ENCODE measurements around the gene NT5DC1.
"Not testable (repeated sequence)": the region's sequence is repeated elsewhere in the genome, so short reads cannot be mapped to it uniquely, and the experiment has no call there.

NT5DC1 gene

DNA sequence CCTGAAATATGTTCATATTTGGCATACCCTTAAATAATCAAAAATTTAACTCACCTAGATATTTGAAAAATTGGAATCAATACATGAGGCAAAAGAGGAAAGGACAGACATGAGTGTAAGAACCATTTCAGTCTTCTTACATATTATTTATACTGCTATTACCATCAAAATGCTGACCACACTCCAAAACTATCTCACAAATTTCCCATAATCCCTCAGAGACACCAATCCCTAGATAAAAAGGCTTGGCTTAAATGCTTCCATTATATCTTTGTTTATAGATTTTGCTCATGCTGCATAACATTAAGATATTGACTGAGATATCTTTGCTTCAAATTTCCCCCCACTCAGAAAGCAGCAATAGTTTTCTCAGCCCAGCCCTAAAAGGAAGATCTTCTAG lies 11.7 kb upstream of the NT5DC1 start:
- no peak for DNase-seq (ENCODE audit: extremely low read depth in 1 of 2, low read depth in 1 of 2)

DNA sequence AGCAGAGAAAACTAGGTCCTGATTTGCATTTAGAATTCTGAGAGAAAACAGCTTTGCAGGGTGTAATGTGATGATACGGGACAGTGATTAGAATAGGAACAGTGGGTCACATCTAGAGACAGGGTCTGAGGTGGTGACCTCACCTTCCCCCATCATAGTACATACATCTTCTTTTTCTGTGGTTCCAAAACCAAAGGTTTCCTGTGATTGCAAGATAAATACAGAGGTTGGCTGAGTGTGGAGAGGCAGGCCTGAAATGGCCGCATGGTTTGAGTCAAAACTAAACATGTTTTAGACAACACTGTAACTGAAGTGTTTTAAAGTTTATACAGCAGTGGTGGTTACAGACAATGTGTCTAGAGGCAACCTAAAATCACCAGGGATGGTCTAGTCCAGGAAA lies 10.4 kb upstream of the NT5DC1 start:
- DNase-seq (ENCODE audit: extremely low read depth in 1 of 2, low read depth in 1 of 2) = no peak

DNA sequence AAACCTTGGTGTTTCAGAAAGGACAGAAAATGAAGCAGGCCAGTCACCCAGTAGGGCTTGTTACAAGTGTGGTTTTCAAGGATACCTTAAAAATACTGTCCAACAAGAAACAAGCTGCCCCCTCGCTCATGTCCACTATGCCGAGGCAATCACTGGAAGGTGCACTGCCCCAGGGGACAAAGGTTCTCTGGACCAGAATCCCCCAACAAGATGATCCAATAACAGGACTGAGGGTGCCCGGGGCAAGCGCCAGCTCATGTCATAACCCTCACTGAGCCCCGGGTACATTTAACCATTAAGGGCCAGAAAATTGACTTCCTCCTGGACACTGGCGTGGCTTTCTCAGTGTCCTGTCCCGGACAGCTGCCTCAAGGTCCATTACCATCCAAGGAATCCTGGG lies 6.6 kb upstream of the NT5DC1 start:
- no peak for DNase-seq (ENCODE audit: extremely low read depth in 1 of 2, low read depth in 1 of 2)

DNA sequence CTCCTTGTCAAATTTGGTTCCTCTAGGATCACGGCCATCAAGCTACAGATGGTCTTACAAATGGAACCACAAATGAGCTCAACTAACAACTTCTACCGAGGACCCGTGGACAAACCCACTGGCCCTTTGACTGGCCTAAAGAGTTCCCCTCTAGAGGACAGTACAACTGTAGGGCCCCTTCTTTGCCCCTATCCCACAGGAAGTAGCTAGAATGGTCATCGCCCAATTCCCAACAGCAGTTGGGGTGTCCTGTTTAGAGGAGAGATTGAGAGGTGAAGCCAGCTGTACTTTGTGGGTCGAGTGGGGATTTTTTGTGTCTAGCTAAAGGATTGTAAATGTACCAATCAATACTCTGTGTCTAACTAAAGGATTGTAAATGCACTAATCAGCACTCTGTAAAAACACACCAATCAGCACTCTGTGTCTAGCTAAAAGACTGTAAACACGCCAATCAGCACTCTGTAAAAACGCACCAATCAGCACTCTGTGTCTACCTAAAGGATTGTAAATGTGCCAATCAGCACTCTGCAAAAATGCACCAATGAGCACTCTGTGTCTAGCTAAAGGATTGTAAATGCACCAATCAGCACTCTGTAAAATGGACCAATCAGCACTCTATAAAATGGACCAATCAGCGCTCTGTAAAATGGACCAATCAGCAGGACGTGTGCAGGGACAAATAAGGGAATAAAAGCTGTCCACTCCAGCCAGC lies 4.4 kb upstream of the NT5DC1 start:
- not testable (repeated sequence) for DNase-seq (ENCODE audit: extremely low read depth in 1 of 2, low read depth in 1 of 2)

DNA sequence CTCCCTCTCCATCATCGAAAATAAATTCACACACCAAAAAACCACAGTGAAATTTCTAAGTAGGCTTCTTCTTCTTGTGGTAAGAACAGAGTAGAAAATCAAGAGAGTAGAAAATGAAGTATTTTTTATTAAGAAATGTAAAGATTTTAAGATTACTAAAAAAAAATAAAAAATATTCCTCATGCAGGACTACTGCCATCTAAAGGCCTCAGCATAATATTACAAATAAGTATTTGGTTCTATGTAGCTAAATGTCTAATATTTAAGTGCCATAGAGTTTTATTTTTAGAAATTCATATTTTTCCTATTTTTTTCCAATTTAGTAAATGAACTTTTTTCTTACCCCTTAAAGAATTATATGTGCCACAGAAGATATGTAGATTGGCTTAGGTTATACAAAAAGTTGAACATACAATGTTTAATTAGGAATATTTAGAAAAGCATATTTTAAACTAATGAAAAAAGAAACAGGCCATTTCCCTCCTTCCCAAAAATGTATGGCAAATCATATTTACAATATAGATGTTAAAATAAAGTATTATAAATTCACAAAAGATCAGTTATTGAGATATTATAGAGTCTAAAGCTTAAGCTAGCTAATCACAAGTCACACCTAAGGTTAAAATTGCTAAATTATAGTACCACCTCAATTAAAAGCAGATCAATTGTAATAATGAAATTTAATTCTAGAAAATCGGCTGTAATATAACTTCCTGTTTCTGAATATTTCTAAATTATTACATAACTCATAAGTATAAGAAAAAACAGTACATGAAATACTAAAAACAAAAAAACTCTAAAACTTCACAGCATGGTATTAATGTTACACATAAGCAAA lies 3.5 kb upstream of the NT5DC1 start:
- DNase-seq (ENCODE audit: extremely low read depth in 1 of 2, low read depth in 1 of 2) = no peak

DNA sequence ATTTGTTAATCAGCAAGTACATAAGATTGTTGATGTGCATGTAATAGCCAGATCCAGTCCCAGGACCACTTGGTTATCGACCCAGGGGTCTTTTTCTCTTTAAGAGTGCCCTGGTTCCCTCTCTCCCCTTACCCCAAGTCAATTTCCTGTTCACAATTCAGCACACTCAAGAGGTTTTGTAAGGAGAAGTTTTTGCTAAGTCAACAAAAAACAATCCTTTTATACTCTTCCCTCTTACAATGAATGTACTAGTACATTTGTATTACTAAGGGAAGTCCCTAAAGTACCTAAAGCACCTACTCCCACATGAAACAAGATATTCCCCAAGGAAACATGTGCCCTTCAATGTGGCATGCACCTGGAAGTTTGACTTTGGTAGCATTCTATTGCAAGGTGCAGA lies 1.6 kb upstream of the NT5DC1 start:
- no peak for DNase-seq (ENCODE audit: extremely low read depth in 1 of 2, low read depth in 1 of 2)

DNA sequence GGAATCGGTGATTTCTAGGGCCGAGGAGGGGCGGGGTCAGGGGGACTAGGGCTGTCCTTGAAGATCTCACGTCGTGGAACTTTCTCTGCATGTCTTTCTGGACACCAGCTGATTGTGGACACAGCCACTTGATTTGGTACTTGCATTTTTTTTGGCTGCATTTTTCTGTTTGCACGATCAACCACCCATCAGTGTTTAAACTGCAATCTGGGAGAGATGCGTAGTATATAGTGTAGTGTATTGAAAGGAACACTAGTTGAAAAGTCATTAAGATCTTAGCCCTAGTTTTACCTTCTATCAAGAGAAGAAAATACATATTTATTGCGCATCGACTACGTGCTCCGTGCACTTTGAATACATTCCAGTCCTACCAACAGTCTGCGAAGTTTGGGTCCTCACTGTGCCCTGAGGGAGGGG lies 657 bp downstream of the NT5DC1 start:
- DNase-seq (ENCODE audit: extremely low read depth in 1 of 2, low read depth in 1 of 2) = no peak

DNA sequence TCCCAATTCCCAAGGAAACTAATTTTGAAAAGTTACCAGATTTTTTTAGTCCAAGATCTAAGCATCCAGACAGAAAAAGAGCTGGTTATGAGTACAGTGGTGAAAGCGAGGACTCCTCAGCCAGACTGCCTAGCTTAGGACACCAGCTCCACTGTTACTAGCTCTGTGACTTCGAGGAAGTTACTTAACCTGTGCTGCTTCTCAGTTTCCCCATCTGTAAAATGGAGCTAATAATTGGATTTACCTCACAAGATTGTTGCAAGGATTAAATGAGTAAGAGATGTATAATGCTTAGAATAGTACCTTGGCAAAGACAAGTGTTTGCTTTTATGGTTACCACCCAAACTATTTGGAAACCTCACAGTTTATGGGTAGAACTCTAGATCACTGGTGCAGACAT lies 1.1 kb downstream of the NT5DC1 start:
- no peak for DNase-seq (ENCODE audit: extremely low read depth in 1 of 2, low read depth in 1 of 2)

DNA sequence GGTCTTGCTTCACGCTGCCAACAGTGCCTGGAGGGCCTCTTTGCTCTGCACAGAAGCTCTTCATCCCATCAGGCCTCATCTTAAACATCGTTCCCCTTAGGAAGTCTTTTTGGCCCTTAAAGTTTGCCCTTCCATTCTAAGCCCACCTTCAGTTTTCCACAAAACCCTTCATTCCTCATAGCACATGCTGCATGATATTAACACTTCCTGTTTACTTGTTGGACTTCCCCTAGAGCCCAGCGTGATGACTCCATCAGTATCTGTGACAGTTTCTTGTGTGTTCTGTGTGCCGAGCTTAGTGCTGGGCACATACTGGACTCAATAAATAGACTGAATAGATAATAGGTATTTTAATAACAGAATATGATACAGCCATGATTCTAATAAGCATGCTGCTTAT lies 2.2 kb downstream of the NT5DC1 start:
- DNase-seq (ENCODE audit: extremely low read depth in 1 of 2, low read depth in 1 of 2) = no peak

DNA sequence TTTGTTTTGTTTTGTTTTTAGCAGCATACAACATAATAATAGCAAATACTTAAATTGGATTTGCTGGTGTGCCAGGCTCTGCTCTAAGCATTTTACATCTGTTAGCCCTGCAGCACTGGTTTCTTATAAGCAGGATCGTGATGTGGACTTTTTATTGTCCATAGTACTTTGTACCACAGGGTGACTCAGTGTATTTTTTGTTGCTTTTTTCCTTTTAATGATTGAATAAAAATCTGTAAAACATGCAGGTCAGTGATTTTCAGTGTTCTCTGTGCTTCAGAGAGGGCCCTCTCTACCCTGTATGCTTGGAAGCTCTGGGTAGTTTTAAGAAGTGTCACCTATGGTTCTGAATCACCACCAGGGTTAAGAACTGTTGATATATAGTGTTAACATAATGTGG lies 4.0 kb downstream of the NT5DC1 start:
- DNase-seq (ENCODE audit: extremely low read depth in 1 of 2, low read depth in 1 of 2) = no peak

DNA sequence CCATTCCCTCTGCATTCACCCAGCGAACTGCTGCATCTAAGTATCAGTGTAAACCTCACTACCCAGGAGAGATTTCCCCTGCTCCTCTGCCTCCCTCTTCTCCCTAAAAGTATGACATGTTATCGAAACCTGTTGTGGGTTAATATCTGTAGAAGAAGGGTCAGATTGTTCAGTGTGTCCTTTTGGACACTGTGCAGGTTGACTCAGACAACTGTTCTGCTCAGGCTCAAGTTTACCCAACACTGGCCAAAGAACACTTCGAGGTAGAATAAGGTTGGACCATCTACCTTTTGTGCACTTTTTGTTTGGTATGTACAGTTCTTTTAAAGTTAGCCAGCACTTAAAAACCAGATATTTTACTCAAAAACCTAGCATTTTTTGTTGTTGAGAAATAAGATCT lies 4.6 kb downstream of the NT5DC1 start:
- no peak for DNase-seq (ENCODE audit: extremely low read depth in 1 of 2, low read depth in 1 of 2)

DNA sequence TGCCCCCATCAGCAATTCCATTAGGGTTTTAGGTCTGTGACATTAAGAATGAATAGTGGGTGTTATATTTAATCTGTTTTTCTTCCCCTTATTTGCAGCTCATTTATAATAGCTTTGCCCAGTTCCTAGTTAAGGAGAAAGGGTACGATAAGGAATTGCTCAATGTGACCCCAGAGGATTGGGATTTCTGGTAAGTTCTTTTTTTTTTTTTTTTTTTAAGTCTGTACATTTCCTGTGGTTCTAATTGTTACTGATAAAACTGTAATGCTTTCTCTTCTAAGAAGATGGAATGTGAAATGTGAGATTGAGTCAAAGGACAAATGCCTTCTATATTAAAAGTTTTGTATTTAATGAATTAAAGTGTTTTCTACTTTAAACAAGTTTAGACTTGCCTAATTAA lies 5.5 kb downstream of the NT5DC1 start:
- no peak for DNase-seq (ENCODE audit: extremely low read depth in 1 of 2, low read depth in 1 of 2)

DNA sequence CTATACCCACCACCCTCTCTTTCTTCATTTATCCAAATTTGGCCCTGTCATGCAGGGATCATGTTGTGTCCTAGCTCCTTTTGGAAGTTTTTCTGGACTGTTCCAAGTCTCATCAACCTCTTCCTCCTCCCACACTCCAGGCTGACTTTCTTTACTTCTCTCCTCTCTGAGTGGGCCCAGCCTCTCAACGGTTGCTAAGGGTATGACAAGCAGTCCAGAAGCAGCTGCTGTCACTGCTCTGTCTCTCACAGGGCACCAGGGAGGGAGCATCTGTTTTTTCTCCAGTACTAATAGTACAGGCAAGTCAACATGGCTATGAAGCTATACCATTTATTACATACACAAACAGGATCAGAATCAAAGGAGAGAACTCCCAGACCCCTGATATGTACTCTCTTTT lies 8.2 kb downstream of the NT5DC1 start:
- DNase-seq (ENCODE audit: extremely low read depth in 1 of 2, low read depth in 1 of 2) = no peak

DNA sequence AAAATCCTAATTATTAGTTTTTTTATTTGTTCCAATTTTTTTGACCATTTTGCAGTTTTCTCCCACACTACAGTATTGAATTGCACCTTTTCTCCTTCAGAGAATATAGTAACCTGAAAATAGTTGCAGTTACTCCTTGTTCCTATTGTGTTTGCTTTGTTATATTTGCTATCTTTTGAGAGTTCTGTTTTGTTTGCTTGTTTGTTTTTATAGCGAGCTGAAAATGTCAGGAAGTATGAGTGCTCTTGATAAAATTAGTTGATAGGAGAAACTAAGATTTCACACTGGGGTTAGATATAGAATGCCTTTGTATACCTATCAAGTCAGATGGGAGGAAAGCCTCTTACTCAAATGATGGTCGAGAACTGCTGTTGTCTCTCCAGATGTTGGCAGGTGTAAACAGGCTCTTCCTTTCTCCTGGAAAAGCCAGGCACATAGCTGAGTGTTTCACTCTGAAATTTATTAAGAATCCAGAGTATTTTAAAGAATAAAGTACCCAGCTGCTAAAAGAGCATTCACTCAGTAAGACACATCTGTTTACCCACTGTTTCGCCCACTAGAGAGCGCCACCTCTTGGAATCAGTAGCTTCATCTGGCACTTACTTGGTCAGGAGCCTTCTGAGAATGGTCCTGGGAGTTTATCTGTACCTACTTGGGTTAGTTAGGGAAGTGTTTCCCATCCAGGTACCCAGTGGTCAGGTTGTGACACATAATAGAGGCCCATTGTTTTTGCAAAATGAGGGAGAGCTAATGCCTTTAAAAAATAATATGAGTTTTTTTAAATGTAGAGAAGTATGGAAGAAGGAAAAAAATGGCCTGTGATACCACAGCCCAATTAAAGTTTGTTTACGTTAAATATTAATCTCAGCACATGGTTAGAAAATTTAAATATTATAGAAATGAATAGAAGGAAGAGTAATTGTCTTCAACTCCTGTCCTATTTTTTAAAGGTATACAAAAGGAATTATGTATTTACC lies 11.2 kb downstream of the NT5DC1 start:
- DNase-seq (ENCODE audit: extremely low read depth in 1 of 2, low read depth in 1 of 2) = peak in 1 of 2 donors; percentile 14

DNA sequence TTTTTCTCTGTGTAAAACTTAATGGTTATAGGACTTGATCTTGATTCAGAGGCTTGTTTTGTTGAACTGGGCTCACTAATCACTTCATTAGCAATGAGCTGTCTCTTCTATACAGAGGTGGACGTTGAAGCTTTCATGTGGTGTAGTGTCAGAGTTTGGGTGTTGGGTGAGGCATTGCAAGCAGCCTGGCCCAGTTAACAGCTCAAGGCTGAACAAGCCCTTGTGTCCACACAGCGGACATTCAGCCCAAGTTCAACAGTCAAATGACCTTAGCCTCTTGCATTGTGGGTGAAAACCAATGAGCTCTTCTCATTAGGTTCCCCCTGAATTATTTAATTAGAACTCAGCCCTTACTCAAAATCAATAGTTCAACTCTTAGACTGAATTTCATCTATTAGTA lies 12.7 kb downstream of the NT5DC1 start:
- DNase-seq (ENCODE audit: extremely low read depth in 1 of 2, low read depth in 1 of 2) = no peak

DNA sequence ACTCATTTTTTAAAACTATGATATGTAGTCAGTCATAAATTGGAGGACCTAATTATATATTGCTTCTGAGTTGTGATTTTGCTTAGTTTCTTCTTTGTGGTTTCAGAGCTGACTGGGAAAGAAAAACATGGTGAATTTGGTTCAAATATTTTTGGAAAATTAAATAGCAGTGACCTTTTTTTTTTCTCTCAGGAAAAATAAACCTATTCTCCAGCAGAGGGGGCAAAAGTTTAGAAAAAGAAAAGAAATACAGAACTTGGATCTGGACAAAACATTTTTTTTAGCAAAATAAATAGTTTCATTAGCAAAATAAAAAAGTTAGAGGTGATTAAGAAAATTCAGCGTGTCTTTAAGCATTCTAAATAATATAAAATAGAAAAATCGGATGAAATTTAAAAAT lies 15.1 kb downstream of the NT5DC1 start:
- no peak for DNase-seq (ENCODE audit: extremely low read depth in 1 of 2, low read depth in 1 of 2)

DNA sequence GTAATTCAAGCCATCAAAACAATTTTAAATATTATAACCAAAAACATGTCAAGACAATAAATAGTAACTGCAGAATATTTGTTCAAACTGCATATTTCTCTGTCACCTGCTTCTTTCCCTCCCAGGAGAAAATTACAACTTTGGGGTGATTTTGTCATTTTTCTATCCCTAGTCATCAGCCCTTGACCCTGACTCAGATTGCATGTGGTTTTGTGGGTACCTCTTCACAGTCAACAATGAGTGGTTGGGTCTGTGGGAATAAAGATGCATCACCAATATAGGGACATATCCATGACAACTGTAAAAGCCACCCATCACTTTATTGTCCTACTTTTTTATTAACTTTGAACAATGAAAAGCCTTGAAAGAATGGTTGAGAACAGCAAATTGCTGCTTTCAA lies 18.0 kb downstream of the NT5DC1 start:
- no peak for DNase-seq (ENCODE audit: extremely low read depth in 1 of 2, low read depth in 1 of 2)

DNA sequence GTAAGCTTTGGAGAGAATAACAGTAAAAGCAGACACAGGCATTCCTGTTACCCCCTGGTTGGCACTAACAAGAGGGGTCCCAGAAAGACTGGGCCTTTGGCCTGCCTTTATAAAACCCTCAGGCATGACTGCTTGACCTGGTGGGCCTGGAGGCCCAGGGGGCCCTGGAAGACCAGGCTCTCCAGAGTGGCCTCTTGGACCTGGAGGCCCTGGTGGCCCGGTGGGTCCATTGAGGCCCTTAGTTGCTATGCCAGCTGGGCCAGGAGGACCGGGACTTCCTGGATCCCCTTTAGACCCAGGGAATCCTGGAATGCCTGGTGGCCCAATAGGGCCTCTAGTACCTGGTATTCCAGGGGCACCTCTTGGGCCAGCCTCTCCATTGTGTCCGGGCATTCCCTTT lies 19.8 kb downstream of the NT5DC1 start:
- DNase-seq (ENCODE audit: extremely low read depth in 1 of 2, low read depth in 1 of 2) = no peak

DNA sequence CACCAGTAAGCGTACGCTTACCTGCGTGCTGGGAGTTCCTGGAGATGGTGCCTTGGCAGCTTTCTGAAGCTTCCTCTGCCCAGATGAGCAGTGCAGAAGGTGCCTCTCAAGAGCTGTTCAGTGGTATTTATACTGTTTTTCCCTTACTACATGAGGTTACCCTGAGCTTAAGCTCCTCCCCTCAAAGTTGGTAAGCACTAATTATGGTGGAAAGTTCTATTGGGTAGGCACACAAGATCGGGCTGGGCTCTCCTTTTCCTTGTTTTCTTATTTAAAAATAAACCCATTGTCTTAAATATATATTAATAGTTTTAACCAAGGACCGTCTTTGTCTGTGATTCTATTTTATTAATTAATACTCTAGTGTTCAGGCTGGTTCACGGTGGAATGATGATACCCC lies 25.4 kb downstream of the NT5DC1 start, which contains the start of gene COL10A1:
Gene COL10A1 (minus strand): TSS at position 101 of the 400 bp plus-strand sequence. CDS start 640 bp downstream, outside the sequence.
- DNase-seq (ENCODE audit: extremely low read depth in 1 of 2, low read depth in 1 of 2) = no peak

DNA sequence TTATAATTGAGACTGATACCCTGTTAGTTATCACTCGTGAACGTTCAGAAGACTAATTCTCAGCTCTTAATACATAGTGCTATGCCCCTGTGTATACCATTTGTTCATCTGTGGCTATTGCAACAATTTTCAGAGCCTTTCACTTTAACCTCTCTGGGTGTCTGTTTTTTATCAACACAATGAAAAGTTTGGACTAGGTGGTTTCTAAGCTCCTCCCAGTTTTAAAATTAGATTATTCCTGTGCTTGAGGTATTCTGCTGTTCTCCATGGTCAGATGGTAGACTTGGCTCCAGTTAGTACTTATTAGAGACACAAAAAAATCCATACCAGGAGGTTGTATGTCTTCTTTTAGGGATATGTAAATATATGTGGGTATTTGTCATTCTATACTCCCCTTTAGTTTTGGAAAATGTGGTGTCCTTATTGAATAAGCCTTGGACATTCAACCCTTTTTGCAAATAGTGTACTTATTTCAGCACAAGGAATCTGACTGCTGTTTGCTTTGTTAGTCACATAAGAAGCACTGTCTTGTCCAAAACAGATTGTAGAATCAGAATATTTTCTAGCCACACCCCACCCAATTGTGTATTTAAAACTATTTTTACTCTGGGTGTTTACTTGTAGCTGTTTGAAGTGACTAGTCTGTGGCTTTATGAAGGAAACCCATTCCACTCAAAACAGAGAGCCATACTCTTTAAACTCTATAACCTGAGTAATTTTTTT lies 27.3 kb downstream of the NT5DC1 start:
- DNase-seq (ENCODE audit: extremely low read depth in 1 of 2, low read depth in 1 of 2) = no peak
